HG03565 (cell line): ENCODE measurements around the gene OTX2.

Experiments used
- ATAC-seq: cut with Tn5 transposase; IDR thresholded peaks from one replicate; pipeline ENCODE4 v1.9.1; 2021; ENCODE audit warnings: mild to moderate bottlenecking, moderate library complexity; ENCODE audit not compliant: unreplicated experiment

OTX2 gene

DNA sequence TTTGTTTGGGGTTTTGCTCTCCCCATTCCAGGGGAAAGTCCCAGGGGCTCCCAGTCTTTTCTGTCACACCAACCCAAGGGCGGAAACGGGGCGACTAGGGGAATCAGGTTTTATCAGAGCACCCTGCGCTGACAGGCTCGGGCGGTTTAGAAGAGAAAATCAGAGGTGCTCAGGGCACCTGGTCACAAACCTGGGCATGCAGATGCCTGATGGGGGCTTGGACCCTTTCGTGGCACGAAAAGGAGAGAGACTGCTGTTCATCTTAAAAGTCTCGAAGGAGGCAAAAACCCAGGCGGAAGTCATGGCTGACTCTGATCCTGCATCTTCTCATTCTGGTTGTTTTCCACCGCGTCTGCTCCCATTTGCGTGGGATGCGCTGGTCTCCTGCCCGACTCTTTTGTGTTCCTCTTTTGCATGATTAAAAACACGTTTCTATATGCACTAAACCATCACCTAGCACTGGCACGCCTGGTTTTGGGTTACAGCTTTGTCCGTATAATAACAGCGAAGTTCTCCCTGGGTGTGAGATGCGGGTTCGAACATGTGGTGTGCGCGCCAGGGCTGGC lies 13.2 kb downstream of the OTX2 start:
- ATAC-seq, result no peak

DNA sequence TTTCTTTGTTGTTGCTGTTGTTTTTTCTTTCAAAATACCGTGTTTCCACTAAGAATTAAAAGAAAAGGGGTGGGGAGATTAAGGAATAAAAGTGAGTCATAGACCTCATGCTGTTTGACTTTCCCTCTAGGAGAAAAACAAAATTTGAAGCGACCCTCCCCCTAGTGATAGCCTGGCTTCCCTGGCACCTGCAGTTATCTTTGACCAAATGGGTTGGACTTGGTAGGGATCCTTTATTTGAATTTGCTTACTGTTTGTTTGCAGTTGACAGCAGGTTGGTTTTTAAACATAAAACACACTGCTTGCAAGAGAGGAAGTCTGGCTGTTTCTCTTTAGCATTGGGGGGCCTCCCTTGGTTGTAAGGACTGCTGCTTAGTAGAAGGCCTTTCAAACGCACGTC lies 14.0 kb downstream of the OTX2 start:
- no peak for ATAC-seq

DNA sequence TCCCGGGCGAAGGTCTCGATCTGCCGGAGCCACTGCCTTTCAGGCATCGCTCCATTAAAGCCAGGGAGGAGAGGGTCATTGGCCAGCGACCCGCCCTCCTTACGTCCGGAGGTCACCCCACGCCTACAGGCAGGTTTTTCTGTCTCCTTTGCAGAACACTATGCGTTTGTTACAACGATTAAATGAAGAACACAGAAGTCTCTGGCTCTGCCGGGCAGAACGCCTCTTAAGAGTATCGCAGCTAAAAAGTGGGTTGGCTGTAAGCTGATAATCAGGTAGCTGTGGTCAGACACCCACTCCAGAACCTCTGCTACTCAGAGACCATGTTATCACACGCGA lies 15.0 kb downstream of the OTX2 start:
- no peak for ATAC-seq

DNA sequence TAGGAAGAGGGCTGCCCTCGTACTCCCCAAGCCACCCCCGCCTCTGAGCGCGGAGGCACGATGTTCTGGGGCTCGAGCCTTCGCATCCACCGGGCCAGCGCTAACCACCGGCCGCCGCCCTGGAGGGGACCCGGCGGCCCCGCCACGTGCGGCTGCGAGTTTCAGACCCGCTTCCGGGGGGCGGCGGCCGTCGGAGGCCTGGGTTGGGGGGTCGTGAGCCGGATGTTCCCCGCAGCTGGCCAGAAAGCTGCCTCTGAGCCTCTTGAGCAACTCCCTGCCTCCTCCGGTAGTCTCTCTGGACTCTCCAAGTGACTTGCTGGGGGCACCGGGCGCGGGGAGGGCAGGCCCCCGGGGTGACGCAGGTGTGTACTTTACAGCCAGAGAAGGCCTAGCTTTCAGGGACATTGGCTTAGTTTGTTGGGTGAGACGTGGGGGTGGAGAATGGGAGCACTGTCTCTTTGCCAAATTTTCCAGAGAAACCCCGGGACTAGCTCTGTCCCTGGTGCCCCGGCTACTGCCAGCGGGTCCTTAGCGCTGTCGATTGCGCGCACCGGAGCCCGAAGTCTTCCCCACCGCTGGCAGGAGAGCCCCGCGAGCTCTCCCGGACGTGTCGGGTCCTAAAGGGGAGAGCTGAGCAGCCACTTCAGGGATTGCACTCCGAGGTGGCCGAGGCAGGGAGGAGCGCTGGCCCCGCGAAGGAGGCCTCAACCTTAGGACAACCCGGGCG lies 15.6 kb downstream of the OTX2 start:
- ATAC-seq, result no peak

DNA sequence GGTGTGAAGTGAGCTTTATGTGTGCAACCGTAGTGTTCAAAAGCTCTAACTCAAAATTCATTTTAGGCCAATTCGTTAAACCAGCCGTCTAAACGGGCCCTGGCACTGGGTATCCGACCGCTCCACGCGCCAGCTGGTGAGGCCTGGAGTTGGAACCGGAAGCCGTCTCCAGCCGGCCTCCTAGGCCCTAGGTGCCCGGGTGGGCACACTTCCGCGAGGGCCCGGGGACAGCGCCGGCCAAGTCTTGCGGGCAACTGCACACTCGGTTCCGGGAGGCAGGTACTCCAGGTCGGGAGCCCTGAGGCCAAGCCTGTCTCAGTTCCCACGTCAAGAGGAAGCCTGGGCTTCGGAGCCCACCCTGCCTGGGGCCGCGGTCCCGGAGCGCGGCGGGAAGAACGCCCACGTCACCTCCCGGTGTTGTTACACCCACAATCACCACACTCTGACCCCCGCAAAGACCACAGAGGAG lies 16.2 kb downstream of the OTX2 start:
- no peak for ATAC-seq

DNA sequence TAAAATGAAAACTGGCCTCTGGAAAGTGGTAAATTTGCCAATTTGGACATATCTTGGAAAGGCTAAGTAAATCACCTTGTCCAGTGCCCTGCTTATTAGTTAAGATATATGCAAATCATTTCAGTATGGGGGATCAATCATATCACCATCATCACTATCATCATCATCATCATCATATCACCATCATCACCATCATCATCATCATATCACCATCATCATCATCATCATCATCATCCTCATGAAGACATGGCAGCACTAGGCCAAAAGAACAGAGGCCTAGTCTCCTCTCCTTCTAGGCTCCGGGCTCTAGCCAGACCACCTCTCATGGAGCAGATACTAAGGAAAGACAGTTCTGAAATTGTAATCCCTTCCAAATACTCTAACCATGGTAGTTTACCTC lies 20.3 kb downstream of the OTX2 start:
- ATAC-seq, result no peak

DNA sequence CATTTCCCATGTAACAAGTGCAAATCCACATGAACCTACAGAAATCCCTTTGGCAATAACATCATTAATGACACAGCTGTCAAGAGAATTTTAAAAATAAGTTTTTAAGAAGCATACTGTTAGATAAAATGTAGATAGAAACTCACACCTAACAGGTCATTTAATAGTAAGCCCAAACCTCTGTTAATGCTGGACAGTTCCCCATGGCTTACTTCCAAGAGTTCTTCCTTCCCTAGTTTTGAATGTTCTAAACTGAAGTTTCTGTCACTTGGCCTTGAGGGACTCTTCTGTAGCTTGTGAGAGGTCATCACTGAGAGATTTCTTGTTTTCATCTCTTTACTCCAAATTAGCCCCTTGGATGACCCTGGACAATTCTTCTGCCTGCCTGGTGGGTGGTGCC lies 22.7 kb downstream of the OTX2 start:
- no peak for ATAC-seq

DNA sequence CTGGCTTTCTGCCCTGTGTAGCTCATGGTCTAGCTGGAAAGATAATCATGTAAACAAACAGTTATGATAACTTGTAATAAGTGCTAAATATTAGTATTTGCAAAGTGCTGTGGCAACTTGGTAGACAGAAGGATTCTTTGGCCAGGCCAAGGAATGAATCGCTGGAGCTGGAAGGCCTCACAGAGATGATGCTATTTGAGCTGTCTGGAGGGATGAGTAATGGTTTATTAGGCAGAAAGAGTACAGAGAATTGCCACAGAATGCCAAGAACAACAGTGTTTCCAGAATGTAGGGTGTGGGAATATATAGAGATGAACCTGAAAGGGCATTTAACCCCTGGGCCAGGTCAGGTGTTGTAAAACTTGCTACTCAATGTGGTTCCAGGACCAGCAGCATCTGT lies 27.6 kb downstream of the OTX2 start:
- ATAC-seq, result no peak

DNA sequence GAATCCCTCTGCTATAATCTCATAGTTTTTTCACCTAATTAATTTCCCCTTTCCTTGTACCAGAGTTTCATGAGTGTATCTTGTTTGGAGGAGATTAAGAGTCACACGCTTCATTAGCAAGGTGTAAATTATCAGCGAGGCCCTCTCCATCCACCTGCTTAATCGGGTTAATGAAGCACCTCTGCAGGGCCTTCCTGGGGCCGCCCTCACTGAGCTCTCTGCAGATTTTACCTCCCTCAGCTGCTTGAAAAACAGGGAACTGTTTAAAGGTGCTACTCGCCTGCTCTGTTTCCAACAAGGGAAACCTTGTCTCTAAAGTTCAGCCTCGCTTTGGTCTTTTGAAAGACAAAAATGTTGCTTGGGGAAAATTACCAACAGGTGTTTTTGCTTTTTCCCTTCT lies 35.8 kb downstream of the OTX2 start:
- no peak for ATAC-seq

DNA sequence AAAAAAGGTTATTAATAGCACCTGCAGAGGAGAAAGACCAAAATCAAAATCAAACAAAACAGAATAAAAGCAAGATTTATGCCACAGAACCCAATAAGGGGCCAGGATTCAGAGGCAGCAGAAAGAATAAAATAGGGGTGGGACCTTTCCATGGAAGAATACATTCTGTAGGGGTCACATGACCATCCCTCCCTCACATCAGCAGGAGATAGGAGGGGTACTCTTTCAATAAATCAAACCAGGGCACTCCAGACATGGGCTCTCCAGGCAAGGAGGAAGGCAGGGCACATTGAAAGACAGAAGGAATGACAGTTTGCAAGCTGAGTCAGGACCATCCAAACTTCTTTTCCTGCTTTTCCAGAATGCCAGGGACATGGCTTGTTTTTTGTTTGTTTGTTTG lies 39.8 kb downstream of the OTX2 start:
- no peak for ATAC-seq

DNA sequence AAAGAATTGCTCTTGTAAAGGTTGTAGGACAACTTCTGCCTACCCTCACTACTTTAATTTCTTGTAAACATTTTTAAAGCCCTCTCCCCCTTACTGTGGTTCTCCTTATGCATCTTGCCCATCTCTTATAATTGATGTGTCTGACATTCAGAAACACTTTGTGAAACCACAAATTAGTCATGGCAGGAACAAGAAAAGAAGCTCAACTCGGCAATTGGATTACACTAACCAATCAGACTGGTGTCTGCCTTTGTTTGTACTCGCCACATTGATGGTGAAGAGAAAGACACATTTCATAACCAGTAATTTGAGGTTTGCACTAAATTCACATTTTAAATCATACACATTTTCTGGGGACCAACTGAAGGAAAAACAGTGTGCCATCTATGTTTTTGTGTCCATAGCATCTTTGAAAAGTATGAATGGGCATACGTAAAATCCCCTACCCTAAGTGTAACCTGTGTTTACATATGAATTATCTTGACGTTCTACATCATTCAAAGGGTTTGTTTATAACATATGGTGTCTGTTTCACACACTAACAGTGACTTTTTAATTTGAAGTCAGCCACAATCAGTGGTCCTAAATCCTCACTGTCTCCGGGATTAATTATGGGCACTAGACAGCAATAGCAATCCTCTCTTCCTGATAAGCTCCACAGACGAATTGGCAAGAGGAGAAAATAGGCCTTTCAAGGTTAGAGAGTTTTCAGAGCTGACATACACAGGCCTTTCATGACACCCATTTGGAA lies 49.9 kb downstream of the OTX2 start:
- no peak for ATAC-seq

DNA sequence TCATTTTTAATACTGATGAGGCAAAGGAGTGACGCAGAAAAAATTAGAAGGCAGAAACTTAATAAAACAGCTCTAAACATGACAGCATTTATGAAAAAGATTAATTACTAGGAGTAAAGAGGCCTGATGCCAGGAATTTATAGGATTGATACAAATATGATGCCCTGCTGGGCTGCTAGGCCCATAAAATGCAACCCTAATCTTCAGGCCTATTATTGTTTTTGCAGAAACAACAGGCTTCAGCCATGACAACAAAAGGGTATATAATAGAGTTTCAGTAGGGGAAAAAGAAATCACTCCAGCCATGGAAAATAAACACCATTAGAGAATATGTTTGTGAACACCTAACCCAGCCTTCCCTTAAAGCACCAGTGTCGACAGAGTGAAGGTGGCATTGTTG lies 50.6 kb downstream of the OTX2 start:
- no peak for ATAC-seq

DNA sequence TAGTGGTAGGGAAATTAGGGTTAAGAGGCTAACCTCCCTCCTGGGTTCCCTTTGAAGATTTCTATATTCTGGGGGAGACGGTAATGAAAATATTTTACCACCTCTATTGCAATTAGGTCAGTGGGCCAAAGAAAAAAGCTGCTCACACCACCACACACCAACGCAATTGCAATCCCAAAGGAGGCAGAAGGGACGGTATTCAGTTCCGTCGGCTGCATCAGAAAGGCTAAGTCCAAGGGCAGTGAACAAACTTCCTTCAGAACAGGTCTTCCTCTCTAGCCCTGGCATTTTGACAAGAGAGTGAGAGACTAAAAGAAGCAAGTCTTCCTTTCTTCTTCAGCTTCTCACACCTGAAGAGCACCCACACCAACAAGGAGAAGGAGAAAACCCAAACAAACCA lies 51.2 kb downstream of the OTX2 start:
- ATAC-seq, result no peak

DNA sequence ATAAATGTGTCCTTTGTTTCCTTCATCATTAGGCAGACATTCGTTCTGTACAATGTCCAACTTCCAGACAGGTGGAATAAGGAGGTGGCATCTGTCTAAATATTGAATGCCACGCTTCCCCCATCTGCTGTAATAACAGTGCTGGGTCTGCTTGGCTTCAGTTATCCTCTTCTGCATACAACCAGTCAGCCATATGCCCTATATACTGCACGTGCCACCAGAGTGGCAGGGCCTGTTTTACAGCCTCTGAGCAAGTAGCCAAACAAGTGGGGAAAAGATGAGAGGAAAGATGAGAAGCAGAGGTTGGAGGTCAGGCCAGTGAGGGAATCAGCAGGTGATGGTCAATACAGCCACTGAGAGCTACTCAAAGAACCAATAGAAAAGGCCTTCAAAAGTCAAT lies 55.4 kb downstream of the OTX2 start:
- ATAC-seq, result no peak

DNA sequence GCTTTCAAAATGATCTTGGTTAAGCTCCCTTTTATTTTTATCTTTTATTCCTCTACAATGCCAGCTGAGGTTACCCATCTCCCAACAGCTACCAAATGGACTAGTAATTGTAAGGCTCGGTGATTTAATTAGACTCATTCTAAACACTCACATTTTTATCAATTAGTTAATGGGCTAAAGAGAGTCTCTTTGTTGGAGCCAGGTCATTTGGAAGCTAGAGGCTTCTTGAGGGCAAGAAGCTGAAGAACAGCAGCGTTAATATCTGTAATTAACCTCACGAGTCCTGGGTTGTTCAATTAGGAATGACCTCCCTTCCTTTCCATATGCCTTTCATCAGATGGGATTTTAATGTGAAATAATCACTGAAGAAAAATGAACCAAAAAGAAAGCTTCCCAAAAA lies 56.9 kb downstream of the OTX2 start:
- no peak for ATAC-seq

DNA sequence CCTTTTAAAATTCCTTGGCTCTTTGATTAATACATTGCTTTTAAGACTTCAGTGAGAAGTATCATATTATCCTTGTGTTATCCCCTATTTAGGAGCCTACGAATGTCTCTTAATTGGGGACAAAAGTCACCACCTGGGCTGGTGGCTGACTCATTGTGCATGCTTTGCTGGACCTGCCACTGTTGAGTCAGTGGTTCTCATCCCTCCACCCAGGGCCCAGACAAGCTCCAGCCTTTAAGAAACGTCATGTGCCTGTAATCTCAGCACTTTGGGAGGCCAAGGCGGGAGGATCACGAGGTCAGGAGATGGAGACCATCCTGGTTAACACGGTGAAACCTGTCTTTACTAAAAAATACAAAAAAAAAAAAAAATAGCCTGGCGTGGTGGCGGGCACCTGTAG lies 57.9 kb downstream of the OTX2 start:
- ATAC-seq, result no peak

DNA sequence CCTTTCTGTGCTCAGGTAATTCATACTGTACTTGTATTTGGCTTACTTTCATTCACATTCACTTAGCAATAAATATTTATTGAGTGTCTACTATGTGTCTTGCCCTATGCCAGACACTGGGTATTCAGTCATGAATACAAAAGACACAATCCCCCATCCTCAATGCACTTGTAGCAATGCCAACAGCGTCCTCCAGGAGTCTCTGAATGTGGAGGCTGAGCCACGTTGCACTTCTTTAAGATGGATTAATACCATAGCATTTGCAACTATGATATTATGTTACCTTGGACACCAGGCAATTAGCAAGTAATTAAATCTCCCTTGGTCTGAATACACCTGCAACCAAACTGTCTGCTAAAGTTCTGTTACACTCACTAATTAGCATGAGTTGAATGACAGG lies 58.8 kb downstream of the OTX2 start:
- no peak for ATAC-seq
